Measurements from ENCODE around the gene MPND.
A peak's percentile ranks its signal among the peaks of the same experiment; 100 is the strongest.

Gene MPND

DNA sequence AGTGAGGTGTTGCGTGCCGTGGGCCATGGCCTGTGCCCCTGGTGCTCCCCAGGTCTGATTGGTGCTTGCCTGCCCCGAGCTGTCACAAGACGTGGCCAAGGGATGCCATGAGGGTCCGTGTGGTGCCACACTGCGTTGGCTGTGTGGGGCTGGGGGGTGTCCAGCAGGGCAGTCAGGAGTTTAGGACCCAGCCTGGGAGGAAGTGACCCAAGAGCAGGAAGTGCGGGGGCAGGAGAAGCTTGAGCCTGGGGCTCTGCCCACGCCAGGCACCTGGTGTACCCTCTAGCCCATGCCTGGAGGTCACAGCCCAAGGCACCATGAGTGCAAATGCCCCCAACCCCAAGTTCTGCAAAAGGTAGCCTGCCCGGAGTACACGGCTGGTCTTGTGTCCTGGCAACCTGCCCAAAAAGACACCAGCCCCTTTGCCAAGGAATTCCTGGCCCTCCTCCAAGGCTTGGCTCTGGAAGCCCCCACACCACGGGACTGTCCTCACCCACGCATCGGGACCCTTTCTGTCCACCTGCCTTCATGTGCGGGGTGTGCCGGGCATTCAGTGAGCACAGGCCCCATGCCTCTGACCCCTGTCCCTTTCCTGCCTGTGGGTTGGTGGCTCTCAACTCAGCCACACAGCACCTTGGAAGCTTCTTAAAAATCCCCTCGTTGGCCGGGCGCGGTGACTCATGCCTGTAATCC lies 24.9 kb downstream of the MPND start:
- no peak for DNase-seq

DNA sequence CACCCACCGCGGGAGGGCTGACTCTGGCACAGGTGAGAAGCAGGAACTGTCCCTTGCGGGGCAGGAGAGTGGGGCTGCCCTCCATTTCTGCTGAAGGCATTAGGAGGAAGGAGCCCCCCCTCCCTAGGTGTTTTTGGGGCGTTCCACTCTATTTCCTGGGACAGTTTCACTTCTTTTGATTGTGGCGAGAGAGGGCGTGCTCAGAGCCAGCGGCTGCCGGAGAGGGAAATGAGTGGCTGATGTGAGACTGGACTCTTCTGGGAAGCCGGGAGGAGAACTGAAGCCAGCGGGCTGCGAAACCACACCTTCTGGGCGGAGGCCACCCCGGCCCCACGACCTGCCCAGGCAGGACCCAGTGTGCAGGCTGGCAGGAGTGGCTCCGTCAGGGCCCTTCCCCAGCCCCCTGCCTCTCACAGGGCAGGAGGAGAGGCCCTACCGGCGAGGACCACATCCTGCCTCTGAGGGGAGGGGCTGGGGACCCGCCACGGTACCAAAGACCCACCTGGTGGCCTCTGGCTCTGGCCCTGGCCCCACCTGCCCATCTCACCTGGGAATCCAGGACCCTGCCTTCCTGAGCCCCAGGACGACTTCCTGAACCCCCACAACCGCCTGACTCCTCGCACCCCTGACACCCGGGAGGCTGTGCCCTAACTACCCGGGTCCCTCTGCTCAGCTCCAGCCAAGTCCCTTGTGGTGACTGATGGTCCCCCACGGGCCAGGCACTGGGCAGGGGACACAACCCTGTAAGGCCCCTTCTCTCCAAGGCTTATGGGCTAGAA lies 25.9 kb downstream of the MPND start:
- peak; percentile 77 for DNase-seq

DNA sequence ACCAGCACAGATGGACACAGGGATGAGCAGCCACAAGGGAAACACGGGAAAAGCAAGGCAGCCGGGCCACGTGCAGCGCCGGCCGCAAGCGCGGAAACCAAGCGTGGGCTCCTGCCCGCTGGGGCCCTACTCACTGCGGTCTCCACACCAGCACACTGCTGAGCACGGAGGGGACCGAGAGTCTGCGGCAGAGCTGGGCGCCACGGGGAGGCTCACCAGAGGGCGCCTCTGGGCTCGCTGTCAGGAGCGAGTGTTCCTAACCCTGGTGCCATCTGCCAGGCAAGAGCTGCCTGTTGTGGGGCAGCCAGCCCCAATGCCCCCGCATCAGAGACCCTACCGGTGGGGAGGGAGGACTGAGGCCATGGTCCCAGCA lies 26.5 kb downstream of the MPND start:
- peak; percentile 75 for DNase-seq

- no peak for DNase-seq
Measured at GRCh38 chr19:4370418-4371041, 27.2 kb downstream of the MPND start.

GRCh38 chr19:4371247-4372164 lies 28.1 kb downstream of the MPND start:
- no peak for DNase-seq

GRCh38 chr19:4372165-4373012 lies 29.0 kb downstream of the MPND start:
- no peak for DNase-seq

DNA sequence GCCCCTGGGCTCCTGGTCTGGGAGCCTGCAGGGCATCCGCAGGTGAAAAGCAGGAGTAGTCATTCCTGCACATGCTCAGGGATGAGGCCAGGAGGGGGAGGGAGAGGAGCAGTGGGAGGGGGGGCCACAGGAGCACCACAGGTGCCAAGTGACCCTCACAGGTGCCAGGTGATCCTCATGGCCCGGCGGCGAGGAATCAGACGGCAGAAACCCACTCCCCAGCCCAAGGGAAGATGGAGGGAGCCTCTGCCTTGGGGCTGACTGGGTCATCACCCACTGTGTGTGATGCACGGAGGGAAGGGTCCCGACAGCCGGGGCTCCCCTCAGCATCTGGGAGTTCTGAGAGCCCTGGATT lies 29.6 kb downstream of the MPND start:
- DNase-seq, result no peak

DNA sequence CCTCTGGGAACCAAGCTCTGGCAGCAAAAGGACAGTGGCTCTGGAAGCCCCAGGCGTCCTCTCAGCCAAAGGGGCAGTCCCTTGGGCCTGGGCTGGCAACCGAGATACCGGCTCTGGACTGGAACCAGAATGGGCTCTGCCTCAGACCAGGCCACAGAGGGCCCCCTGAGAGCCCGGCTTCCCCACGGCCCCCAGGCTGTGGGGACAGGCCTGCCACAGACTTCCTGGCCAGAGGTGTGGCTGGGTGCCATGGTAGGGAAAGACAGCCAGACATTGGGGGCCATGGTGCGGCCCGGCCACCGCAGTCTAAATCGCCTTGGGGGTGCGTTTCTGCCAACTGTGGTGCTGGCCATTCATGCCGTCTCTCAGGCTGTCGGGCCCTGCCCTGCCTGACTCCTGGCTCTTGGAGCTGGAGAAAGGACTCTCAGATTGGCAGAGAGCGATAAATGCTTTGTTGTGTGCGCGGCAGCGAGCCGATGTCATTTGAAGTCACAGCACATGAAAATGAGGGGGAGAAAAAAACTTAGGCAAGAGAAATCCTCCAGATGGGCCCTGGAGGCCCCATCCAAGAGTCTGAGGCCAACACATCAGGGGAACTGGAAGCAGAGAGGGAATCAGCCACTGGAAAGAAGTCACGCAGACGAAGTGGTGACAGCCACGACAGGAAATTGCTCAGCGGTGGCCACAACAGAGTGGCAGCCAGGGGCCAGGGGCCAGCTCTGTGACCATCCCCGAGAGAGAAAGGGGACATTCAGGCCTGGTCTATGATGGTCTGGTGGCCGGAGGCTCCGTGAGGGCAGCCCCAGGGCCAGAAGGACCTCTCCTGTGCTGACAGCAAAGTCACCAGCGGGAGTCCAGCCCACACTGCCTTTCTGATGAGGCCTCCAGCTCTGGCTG lies 30.5 kb downstream of the MPND start:
- DNase-seq, result peak; percentile 19

GRCh38 chr19:4374498-4375163 lies 31.3 kb downstream of the MPND start:
- peak; percentile 51 for DNase-seq

GRCh38 chr19:4375164-4376027 lies 32.0 kb downstream of the MPND start:
- peak; percentile 38 for DNase-seq

DNA sequence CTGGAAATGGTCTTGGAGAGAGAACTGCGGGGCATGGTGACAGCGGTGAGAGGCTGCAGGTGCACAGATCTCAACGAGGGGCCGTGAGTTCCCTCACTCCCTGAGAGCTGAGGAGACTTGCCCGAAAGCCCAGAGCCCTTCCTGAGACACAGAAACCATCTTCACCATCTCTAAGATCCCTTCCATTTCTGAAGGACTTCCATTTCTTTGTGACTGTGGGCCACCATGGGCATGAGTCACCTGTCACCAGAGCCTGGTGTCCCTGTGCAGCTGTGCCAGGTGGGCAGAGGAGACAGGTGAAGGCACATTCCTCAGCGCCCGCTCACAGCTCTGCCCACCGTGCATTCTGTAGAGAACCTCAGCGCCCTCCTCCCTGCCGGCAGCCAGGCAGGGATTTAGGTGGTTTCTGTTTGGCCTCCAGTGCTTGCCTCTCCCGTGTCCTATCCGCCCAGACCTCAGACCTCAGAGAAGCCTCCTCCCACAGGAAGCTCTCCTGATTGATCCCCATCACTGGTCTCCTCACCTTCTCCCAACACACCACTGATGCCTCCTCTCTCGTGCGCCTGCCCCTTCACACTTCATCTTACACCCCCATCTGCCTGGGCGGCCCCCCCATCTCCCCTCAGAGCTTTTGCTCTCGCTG lies 32.8 kb downstream of the MPND start:
- DNase-seq, result no peak

- DNase-seq, result no peak
Measured at GRCh38 chr19:4376671-4376990, 33.3 kb downstream of the MPND start.

DNA sequence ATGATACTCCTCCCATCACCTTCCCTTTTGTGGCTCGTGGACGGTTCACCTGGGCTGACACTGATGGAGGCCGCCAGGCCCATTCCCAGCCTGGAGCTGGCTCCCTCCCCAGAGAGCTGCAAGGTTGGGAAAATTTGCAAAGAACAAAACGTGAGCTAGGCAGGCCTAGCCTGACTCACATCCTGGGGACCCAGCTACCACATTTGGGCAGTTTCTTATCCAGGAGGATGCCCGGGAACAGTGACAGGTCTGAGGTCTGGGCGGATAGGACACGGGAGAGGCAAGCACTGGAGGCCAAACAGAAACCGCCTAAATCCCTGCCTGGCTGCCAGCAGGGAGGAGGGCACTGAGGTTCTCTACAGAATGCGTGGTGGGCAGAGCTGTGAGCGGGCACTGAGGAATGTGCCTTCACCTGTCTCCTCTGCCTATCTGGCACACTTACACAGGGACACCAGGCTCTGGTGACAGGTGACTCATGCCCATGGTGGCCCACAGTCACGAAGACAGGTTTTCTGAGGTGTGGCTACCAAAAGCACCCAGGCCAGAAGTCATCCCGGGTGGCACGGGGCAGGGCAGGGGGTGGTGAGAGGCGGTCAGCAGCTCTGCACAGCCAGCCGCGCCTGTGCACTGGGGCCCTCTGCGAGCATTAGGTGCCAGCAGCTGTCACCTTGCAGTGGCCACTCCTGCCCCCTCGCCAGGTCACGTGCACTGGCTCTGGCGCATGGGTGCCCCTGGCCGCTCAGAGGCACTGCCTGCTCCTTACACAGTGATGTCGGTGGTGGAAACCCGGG lies 33.8 kb downstream of the MPND start:
- no peak for DNase-seq

GRCh38 chr19:4378886-4379285 lies 35.5 kb downstream of the MPND start:
- DNase-seq, result no peak

DNA sequence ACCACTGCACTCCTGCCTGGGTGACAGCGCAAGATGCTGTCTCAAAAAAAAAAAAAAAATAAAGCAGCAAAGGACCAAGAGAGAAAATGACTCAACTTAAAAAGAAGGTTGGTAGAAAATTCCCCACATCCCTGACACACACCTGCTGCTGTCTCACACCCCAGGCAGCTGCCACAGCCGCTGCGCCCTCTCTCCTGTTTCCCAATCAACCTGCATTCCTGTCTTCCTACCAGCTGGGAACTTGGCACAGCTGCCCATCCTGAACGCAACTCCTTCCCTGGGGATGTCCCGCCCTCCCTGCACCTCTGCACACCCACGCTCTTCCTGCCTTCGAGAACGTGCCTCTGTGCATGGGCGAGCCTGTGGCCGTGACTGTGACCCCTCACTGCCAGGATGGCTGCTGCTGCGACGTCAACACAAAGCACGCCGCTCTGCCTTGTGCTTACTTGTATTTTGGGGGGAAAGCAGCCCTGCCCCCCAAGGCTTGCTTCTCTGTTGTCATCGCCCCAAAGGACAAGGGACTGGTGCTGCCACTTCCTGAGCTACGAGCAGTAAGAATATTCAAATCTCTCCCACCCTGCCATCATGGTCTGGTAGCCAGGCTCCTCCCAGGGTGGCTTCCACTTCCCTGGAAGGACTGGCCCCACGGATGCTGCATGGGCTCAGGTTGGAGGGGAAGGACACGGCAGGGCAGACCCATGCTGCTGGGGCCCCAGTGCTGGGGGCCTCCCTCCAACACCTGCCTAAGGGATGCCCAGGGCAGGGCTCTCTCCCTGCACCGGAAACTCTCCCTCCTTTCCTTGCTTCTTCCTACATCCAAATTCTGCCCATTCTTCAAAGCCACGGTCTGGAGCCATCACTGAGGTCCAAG lies 36.3 kb downstream of the MPND start:
- DNase-seq, result peak; percentile 42

DNA sequence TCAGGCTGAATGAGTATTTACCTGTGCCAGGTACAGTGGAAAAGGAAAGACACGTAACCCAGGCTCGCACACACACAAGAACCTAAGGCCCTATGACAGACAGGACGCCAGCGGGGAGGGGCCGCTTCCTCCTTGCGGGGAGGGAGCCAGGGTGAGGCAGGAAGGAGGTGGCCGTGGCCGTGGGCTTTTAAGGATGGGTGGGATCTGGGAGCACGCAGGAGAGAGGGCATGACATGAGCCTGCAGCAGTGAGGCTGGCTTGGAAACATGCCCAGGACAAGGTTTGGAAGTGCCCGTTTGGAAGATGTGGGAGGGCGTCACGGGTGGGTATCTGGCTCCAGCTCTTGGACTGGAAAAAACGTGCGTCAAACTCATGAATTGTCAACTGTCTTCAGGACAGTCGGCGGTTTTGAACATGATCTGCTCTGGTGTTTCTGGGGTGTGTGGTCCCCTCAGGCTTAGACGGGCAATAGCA lies 36.9 kb downstream of the MPND start:
- peak; percentile 50 for DNase-seq
